Naive B cell (primary cell): ENCODE data around the gene S100A8. TPM values are rescaled to one million over a fixed set of nuclear protein-coding genes. Genes with fewer than 3 reads are reported as not detected.

Experiments
- ATAC-seq, 2 donors: fragments of 150-1000 bp; cut with Tn5 transposase; 2 replicates each; pipeline ENCODE4 v1.10.0; 2021; ENCODE audit warnings: low read depth in 2 of 2, mild to moderate bottlenecking in 2 of 2, moderate library complexity in 2 of 2
- DNase-seq: peaks from one replicate; pipeline ENCODE4 v3.0.0; 2022
- H3K27ac Mint-ChIP-seq, 6 donors: one replicate each; pipeline ENCODE4 v1.8.0; 2020 to 2022; ENCODE audit warnings: mild to moderate bottlenecking in 6 of 6, mixed read lengths in 6 of 6, moderate library complexity in 5 of 6, inconsistent platforms in 2 of 6
- H3K27me3 Mint-ChIP-seq, 3 donors: one replicate each; pipeline ENCODE4 v1.8.0; 2021 to 2022; ENCODE audit warnings: mixed read lengths in 3 of 3, mild to moderate bottlenecking in 1 of 3
- H3K36me3 Mint-ChIP-seq, 2 donors: one replicate each; pipeline ENCODE4 v1.8.0; 2020 to 2022; ENCODE audit warnings: mixed read lengths in 2 of 2, inconsistent platforms in 1 of 2, mild to moderate bottlenecking in 1 of 2
- H3K4me1 Mint-ChIP-seq, 3 donors: one replicate each; pipeline ENCODE4 v1.8.0; 2020 to 2022; ENCODE audit warnings: mixed read lengths in 3 of 3, inconsistent platforms in 1 of 3, mild to moderate bottlenecking in 1 of 3, moderate library complexity in 1 of 3
- H3K4me3 Mint-ChIP-seq, 8 donors: one replicate each; pipeline ENCODE4 v1.8.0; 2020 to 2022; ENCODE audit warnings: mild to moderate bottlenecking in 8 of 8, mixed read lengths in 8 of 8, moderate library complexity in 8 of 8, inconsistent platforms in 2 of 8
- H3K9me3 Mint-ChIP-seq, 7 donors: one replicate each; pipeline ENCODE4 v1.8.0; 2020 to 2022; ENCODE audit warnings: mixed read lengths in 7 of 7, mild to moderate bottlenecking in 5 of 7, inconsistent platforms in 2 of 7, moderate library complexity in 1 of 7
- polyA plus RNA-seq, 6 donors: library from polyadenylated mRNA; unstranded; fragments of 300-500 nt; fragmentation: Illumina TruSeq; gene quantifications; one replicate each; pipeline ENCODE4 v1.2.3, GENCODE V29; 2021; ENCODE audit warnings: low read depth in 6 of 6

S100A8 gene
- polyA plus RNA-seq, 6 donors from 2014 or later = 6.3 to 131 (median 36.3) TPM

GRCh38 chr1:153342178-153342577 is 48.7 kb downstream of the S100A8 start:
- peaks cover 80 to 88% (median 81%) of the 10 kb centered on the region in 3 donors for H3K27me3 Mint-ChIP-seq
- no peak for DNase-seq
- H3K4me1 Mint-ChIP-seq = peaks cover 23 to 36% (median 23%) of the 10 kb centered on the region in 3 donors
- no peak for ATAC-seq
- peaks cover 0 to 5% (median 0%) of the 10 kb centered on the region in 7 donors for H3K9me3 Mint-ChIP-seq
- peaks cover 0 to 11% of the 10 kb centered on the region in 2 donors for H3K36me3 Mint-ChIP-seq
- no peak overlapping the region for H3K4me3 Mint-ChIP-seq
- H3K27ac Mint-ChIP-seq = no peak overlapping the region

DNA sequence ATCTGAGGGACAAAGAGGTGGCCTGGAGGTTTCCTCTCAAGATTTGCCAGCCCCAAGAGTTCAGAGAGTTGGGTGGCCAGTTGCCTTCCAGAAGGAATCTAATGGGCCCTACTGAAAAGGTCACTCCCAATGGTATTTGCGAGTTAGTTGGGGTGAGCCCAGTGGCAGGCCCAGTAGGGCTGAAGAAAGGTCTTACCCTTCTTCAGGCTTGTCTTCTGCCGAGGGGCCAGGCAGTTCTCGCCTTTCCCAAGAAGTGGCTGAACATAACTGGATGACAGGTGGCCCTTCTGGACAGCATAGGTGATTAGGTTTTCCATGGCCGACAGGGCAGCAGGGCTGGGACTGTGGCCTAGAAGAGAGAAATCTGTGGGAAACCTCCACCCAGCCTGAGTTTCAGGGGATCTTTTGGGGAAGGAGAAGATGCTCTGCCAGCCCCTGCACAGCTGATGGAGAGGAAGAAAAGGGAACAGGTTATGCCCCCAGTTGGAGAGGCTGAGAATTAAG is 49.4 kb downstream of the S100A8 start:
- peaks cover 19 to 33% (median 20%) of the 10 kb centered on the region in 3 donors for H3K4me1 Mint-ChIP-seq
- ATAC-seq = no peak
- H3K27ac Mint-ChIP-seq = no peak overlapping the region
- H3K36me3 Mint-ChIP-seq = peaks cover 0 to 11% of the 10 kb centered on the region in 2 donors
- DNase-seq = no peak
- peaks cover 79 to 88% (median 84%) of the 10 kb centered on the region in 3 donors for H3K27me3 Mint-ChIP-seq
- no peak overlapping the region for H3K4me3 Mint-ChIP-seq
- H3K9me3 Mint-ChIP-seq = peaks cover 0 to 5% (median 0%) of the 10 kb centered on the region in 7 donors

GRCh38 chr1:153340356-153340755 is 50.5 kb downstream of the S100A8 start:
- ATAC-seq = no peak
- DNase-seq = no peak
- Mint-ChIP-seq H3K4me3 (peak overlapping the region in 1 of 8 donors; percentile 4), H3K27me3 (peaks cover 75 to 88% (median 81%) of the 10 kb centered on the region in 3 donors), H3K4me1 (peaks cover 8 to 22% (median 9%) of the 10 kb centered on the region in 3 donors), H3K27ac (no peak overlapping the region), H3K9me3 (peaks cover 0 to 5% (median 0%) of the 10 kb centered on the region in 7 donors), H3K36me3 (peaks cover 0 to 11% of the 10 kb centered on the region in 2 donors)

Other genes with a start within 250 kb of the S100A8 start
- not detected for gene SPRR2G, start 240.2 kb downstream of the S100A8 start, polyA plus RNA-seq
- not detected for gene LELP1, start 187.6 kb downstream of the S100A8 start, polyA plus RNA-seq
- gene PRR9, start 173.5 kb downstream of the S100A8 start, polyA plus RNA-seq = not detected
- not detected for gene LORICRIN, start 131.4 kb downstream of the S100A8 start, polyA plus RNA-seq
- gene PGLYRP3, start 78.1 kb downstream of the S100A8 start, polyA plus RNA-seq = not detected
- gene PGLYRP4, start 42.2 kb downstream of the S100A8 start, polyA plus RNA-seq = not detected
- gene S100A9, start 33.2 kb downstream of the S100A8 start, polyA plus RNA-seq = 100 to 1,000 TPM in 1 of 6 donors, 10 to 100 TPM in 5; 14.4 to 194 (median 48.2) TPM
- gene S100A12, start 15.5 kb downstream of the S100A8 start, polyA plus RNA-seq = 1 to 10 TPM; 1.0 to 7.8 (median 3.1) TPM
- not detected for gene S100A7A, start 25.4 kb upstream of the S100A8 start, polyA plus RNA-seq
- gene S100A7, start 69.6 kb upstream of the S100A8 start, polyA plus RNA-seq = not detected
- 100 to 1,000 TPM; 131 to 239 (median 154) TPM for gene S100A6, start 144.9 kb upstream of the S100A8 start, polyA plus RNA-seq
- gene S100A5, start 149.9 kb upstream of the S100A8 start, polyA plus RNA-seq = not detected
- 100 to 1,000 TPM in 2 of 6 donors, 10 to 100 TPM in 4; 50.2 to 167 (median 93.2) TPM for gene S100A4, start 154.7 kb upstream of the S100A8 start, polyA plus RNA-seq
- gene S100A3, start 158.2 kb upstream of the S100A8 start, polyA plus RNA-seq = not detected
- gene S100A2, start 174.8 kb upstream of the S100A8 start, polyA plus RNA-seq = not detected
- not detected for gene S100A16, start 222.1 kb upstream of the S100A8 start, polyA plus RNA-seq
- not detected for gene S100A14, start 225.3 kb upstream of the S100A8 start, polyA plus RNA-seq
- 1 to 10 TPM in 4 of 6 donors, not detected in 2; 1.2 to 2.1 (median 1.6) TPM for gene S100A13, start 236.4 kb upstream of the S100A8 start, polyA plus RNA-seq
- gene S100A1, start 237.4 kb upstream of the S100A8 start, polyA plus RNA-seq = not detected
- gene CHTOP, start 243.0 kb upstream of the S100A8 start, polyA plus RNA-seq = 10 to 100 TPM; 43.3 to 94.4 (median 54.4) TPM